Astrocyte (in vitro differentiated cells and primary cell): Measurements from ENCODE around the gene TRIM23.
"Not testable (repeated sequence)": the region's sequence is repeated elsewhere in the genome, so short reads cannot be mapped to it uniquely, and the experiment has no call there.

Source experiments
- CTCF ChIP-seq: IDR thresholded peaks from 2 replicates; pipeline ENCODE4 v1.5.1; 2011; ENCODE audit warnings: low read depth, mild to moderate bottlenecking, inconsistent platforms, low read length, moderate library complexity; ENCODE audit not compliant: insufficient read depth
- EZH2 ChIP-seq: IDR thresholded peaks from 2 replicates; pipeline ENCODE4 v1.6.1; 2012; ENCODE audit warnings: mild to moderate bottlenecking, low read length, inconsistent platforms; ENCODE audit not compliant: insufficient read depth

GRCh38 chr5:65601761-65602160, 22.4 kb downstream of the TRIM23 start:
- TF ChIP-seq CTCF, EZH2: not testable (repeated sequence)
